Inflammatory macrophage treated with lipopolysaccharide for 1 hour (primary cell): ENCODE results near the gene ALS2.
"Not testable (repeated sequence)": the region's sequence is repeated elsewhere in the genome, so short reads cannot be mapped to it uniquely, and the experiment has no call there.

Experiments used
- DNase-seq, 2 donors: peaks; one replicate each; pipeline ENCODE4 v3.0.0-alpha.2; 2020 to 2022

Gene ALS2

DNA sequence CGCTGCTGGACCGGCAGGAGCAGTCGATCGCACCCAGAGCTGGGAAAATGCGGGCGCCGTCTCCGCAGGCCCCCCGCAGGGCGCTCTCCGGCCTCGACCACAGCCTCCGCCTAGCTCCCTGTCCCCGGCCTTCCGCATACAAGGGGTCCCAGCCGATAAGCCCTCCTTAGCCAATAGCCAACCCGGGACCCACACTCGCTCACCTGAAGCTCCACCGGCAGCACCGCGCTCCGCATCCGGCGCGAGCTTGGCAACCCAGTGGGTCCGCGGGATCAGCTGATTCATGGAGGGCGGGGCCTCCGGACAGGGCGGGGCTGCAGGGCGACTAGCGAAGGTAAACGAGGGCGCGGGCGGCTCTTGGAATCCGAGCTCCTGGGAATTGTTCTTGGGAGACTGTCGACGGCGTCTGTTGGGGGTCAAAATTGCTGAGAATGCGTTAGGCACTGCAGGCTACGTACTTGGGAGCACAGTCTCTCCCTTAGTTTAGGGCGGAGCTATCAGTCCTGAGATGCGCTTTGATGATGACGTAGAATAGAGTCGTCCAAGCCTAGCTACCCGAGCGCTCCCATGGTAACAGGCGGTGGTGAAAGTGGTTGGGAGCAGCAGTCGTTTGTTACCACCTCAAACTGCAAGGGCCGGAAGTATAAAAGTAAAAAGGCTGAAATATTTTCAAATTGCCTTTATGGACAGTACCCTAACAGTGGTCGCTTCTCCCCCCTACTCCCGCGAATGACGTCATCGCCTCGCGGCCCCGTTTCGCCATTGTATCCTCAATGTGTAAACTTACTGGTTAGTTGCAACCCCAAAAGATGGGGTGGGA lies at the start of gene ALS2:
TSS of gene ALS2 (minus strand) at position 260 of the 820 bp plus-strand sequence. CDS start 12,048 bp downstream, outside the sequence.
- peak; percentile 88 to 91 for DNase-seq

DNA sequence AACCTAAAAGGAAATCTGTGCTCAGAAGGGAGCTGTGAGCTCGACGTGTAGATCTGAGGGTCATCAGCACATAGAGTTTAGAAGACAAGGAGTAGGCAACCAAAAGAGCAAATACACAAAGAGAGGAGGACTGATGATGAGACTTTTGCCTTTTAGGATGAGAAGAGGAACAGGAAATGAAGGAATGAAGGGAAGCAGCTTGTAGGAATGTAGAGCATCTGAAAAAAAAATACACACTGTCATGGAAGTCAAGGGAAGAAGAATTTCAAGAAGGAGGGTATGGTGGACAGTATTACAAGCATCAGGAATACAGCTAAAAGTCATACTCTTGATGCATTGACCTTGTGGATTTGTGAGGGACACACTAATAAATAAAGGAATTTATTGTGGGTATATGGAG lies 47.5 kb upstream of the ALS2 start:
- no peak for DNase-seq

GRCh38 chr2:201827621-201828020 lies 46.9 kb upstream of the ALS2 start:
- DNase-seq = no peak

DNA sequence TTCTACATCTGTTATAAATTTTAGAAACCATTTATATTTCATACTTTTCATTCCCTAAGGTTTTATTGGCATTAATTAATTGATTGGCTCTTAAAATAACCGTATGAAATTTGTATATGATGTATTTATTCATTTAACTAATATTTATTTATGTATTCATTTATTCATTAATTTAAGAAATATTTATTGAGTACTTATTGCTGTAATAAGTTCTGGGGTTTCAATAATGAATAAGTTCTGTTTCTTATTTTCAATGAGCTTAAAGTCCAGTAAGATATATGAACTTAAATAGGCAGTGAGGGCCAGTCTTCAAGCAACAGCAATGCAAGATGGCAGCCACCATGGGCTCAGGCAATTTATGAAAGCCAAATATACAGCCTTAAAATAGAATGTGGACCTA lies 43.5 kb upstream of the ALS2 start:
- no peak for DNase-seq

- no peak for DNase-seq
Measured at GRCh38 chr2:201821080-201821479, 40.3 kb upstream of the ALS2 start.

- DNase-seq = no peak
Measured at GRCh38 chr2:201820383-201821007, 39.8 kb upstream of the ALS2 start.

- no peak for DNase-seq
Measured at GRCh38 chr2:201816657-201817575, 36.2 kb upstream of the ALS2 start.

DNA sequence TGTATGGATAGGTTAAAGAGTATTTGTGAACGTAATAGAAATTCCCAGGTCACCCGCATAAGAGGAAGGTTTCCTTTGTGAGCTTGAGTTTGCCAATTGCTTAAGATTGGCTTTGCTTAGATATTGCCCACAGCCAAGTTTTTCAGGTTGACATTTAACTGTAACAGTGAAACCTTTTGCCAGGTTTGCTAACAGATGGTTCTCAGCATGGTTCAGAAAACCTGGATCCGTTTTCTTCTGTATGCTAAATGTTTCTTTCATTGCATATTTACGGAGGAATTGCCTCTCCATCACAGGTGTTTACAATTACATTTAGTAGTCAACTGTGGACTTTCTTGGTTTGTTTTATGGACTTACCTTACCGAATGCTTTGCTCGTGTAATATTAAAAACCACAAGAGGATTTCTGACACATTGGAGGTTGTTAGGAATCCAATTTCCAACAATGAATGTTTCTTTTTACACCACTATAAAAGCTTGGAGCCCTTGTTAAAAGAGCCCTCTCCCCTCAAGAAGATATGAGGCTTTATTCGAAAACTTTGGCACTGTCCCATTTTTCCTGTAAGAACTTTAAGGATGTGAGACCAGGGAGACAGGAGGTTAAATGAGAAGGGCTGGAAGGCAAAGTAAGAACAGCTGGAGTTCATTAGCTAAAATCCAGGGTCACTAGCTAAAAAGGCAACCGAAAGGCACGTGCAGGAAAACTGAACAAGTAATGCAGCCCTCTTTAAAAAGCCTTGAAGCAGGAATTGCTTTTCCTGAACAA lies 33.4 kb upstream of the ALS2 start:
- no peak for DNase-seq

DNA sequence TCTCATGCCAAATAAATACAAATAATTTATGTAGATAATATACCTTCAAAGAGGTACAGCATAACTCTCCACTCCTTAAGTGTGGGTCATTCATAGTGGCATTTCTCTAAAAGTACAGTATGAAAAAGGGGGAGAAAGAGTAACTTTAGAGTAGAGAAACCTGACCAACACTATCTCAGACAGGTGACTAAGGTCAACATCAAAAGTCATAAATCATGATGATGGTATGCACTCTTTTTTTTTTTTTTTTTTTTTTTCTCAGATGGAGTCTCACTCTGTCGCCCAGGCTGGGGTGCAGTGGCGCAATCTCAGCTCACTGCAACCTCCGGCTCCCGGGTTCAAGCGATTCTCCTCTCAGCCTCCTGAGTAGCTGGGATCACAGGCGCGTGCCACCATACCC lies 29.9 kb upstream of the ALS2 start:
- not testable (repeated sequence) for DNase-seq

GRCh38 chr2:201809633-201810032 lies 28.9 kb upstream of the ALS2 start:
- no peak for DNase-seq

- DNase-seq = no peak
Measured at GRCh38 chr2:201808027-201808426, 27.3 kb upstream of the ALS2 start.

DNA sequence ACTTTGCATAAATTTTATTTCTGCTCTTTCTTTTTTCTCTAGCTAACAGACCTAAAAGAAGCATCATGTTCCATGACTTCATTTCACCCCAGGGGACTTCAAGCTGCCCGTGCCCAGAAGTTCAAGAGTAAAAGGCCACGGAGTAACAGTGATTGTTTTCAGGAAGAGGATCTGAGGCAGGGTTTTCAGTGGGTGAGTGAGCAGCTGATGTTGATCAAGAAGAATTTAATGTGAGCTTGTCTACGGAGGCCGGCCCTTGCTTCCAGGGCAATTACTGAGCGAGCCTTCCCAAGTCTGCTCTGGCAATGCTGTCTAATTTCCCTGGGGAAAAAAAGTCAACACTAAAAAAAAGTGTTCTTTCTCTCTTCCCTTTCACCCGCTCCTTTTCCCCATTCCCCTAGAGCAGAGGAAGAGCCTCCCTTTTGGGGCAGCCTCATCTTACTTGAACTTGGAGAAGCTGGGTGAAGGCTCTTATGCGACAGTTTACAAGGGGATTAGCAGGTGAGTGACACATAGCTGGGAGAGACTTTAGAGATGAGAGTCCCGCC lies 26.8 kb upstream of the ALS2 start:
- DNase-seq = no peak

- DNase-seq = no peak
Measured at GRCh38 chr2:201806442-201807170, 25.9 kb upstream of the ALS2 start, which contains the start of gene CDK15. Gene CDK15, plus strand, starts transcription at chr2:201806537. Its CDS starts 128 bp downstream, at chr2:201806665.

DNA sequence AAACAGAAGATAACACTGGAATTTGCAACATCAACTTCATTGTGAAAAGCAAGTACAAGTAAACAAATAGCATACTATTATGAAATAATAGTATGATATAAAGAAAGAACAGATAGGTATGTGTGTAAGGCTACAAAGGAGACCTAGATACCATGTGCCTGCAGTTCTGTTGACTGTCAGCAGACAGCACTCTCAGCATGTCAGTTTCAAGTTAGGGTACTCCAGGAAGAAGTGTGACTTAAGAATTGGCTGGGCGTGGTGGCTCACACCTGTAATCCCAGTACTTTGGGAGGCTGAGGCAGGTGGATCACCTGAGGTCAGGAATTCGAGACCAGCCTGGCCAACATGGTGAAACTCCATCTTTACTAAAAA lies 18.2 kb upstream of the ALS2 start:
- not testable (repeated sequence) for DNase-seq

DNA sequence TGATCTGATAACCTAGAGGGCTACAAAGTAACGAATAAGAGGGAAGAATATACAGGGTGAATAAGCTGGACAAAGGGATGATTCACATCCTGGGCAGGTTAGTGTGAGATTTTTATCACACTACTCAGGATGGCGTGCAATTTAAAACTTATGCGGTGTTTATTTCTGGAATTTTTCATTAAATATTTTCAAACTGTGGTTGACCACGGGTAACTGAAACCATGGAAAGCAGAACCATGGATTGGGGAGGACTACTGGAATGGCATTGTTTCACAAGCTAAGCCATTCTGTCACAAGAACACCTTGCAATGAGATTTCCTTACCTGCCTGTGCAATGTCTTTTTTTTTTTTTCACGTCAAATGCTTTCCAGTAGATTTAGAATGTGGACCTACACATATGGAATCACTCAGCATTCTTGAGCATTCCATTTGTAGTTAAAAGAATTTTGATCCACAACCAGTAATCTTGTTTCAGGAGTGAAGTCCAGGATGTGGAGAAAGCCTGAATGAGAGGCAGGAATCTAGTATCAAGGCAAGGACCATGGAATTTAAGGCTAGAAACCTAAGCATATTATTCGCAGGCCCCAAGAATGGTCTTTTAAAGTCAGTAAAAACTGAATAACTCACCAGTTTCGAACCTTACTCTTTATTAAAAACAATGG lies 17.6 kb upstream of the ALS2 start:
- DNase-seq = no peak

- DNase-seq = no peak
Measured at GRCh38 chr2:201797175-201797840, 16.6 kb upstream of the ALS2 start.

DNA sequence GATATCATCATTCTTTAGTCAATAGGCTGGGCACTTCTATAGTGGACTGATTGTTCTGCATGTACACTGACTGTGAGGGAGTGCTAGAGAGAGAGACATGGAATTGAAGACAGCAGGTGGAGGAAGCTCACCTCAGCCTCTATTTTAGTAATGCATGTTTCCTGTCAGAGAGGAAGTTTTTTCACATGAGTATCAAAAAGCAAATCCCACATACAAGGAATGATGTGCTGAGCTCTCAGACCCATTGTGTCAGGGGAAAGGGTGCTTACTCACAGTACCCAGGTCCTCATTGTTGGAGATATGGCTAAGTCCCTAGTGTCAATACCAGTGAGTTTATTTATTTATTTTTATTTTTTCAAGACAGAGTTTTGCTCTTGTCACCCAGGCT lies 15.7 kb upstream of the ALS2 start:
- no peak for DNase-seq

GRCh38 chr2:201795607-201796477 lies 15.1 kb upstream of the ALS2 start:
- DNase-seq = peak; percentile 13 to 15

GRCh38 chr2:201794294-201794693 lies 13.6 kb upstream of the ALS2 start:
- DNase-seq = no peak
